Kidney capillary endothelial cell (primary cell): Measurements from ENCODE around the gene RXRB.
"Not testable (repeated sequence)": the region's sequence is repeated elsewhere in the genome, so short reads cannot be mapped to it uniquely, and the experiment has no call there.

Experiments used
- DNase-seq: peaks from one replicate; pipeline ENCODE4 v3.0.0-alpha.2; 2018; ENCODE audit warnings: low spot score

RXRB gene

GRCh38 chr6:33163540-33163939 lies 36.9 kb downstream of the RXRB start:
- no peak for DNase-seq

GRCh38 chr6:33161354-33162331 lies 38.8 kb downstream of the RXRB start:
- peak; percentile 67 for DNase-seq

GRCh38 chr6:33160728-33161344 lies 39.6 kb downstream of the RXRB start:
- DNase-seq = no peak

- no peak for DNase-seq
Measured at GRCh38 chr6:33160096-33160495, 40.4 kb downstream of the RXRB start.

- no peak for DNase-seq
Measured at GRCh38 chr6:33156964-33157363, 43.5 kb downstream of the RXRB start.

GRCh38 chr6:33156561-33156960 lies 43.9 kb downstream of the RXRB start:
- DNase-seq = no peak

GRCh38 chr6:33154349-33154748 lies 46.1 kb downstream of the RXRB start:
- no peak for DNase-seq

GRCh38 chr6:33151050-33151449 lies 49.4 kb downstream of the RXRB start:
- DNase-seq = no peak

- DNase-seq = not testable (repeated sequence)
Measured at GRCh38 chr6:33150560-33150959, 49.9 kb downstream of the RXRB start.

- peak; percentile 46 for DNase-seq
Measured at GRCh38 chr6:33147807-33148666, 52.4 kb downstream of the RXRB start.

- no peak for DNase-seq
Measured at GRCh38 chr6:33144373-33144772, 56.1 kb downstream of the RXRB start.
